K562 (cell line): Measurements from ENCODE around the gene SIGLEC5. TPM values are rescaled to one million over a fixed set of nuclear protein-coding genes. Genes with fewer than 3 reads are reported as not detected.

Experiments
- ATAC-seq: fragments of 200-7000 bp; cut with Tn5 transposase; 3 replicates; pipeline ENCODE4 v1.9.1; 2020; ENCODE audit warnings: moderate library complexity
- BruUV-seq: library from RNA; stranded (reverse); fragments of 400-500 nt; replicated peaks from 2 replicates; lab custom pipeline; 2021; lab: Mats Ljungman, UMichigan
- CTCF ChIA-PET: fragments of 300-600 bp; formaldehyde crosslinking; extraction: SDS; loops from one replicate; lab custom pipeline; 2021; ENCODE audit warnings: low intra/inter-chr PET ratio; lab: Yijun Ruan, JAX
- POLR2A ChIA-PET: fragments of 300-600, 350-650 bp; sonication (Branson Sonifier 250); formaldehyde crosslinking; extraction: SDS; loops from one replicate; lab custom pipeline; 2021; ENCODE audit warnings: antibody characterized with exemption, inconsistent platforms; lab: Yijun Ruan, JAX
- DNase-seq, 4 experiments: peaks; one replicate each; pipeline versions ENCODE4 v3.0.0 to v3.0.0-alpha.2; 2011 to 2018; ENCODE audit warnings: low spot score in 3 of 4, mixed read lengths in 3 of 4; ENCODE audit errors: extremely low read depth in 1 of 4
- FAIRE-seq: peaks from 2 replicates; lab custom pipeline; 2011; peaks lifted over from hg19 to GRCh38; lab: Jason Lieb, UNC
- H2AFZ ChIP-seq: 2 replicates; pipeline ENCODE4 v1.6.0; 2011; ENCODE audit warnings: low read depth, low read length, control low read depth, inconsistent platforms
- H3K27ac ChIP-seq: fragments of 200-600 bp; 3 replicates; pipeline ENCODE4 v1.8.0; 2011; ENCODE audit warnings: low read depth, mild to moderate bottlenecking, control low read depth, inconsistent platforms, low read length, moderate library complexity, mixed read lengths; ENCODE audit errors: extremely low read depth
- H3K27me3 ChIP-seq, 2 experiments: fragments of 300-600 bp in 1 of 2; 2 replicates in 1 of 2; 3 replicates in 1 of 2; pipeline versions ENCODE4 v1.6.0 to v1.8.0; 2011; ENCODE audit warnings: inconsistent platforms in 2 of 2, low read length in 2 of 2, mild to moderate bottlenecking in 1 of 2, mixed read lengths in 1 of 2, moderate library complexity in 1 of 2; ENCODE audit not compliant: control insufficient read depth in 2 of 2, insufficient read depth in 2 of 2
- H3K36me3 ChIP-seq: fragments of 300-600 bp; 3 replicates; pipeline ENCODE4 v1.8.0; 2011; ENCODE audit warnings: mild to moderate bottlenecking, low read length, inconsistent platforms; ENCODE audit not compliant: control insufficient read depth, insufficient read depth
- H3K4me1 ChIP-seq, 2 experiments: fragments of 200-600 bp in 1 of 2; replicated peaks in 1 of 2; 2 replicates in 1 of 2; 3 replicates in 1 of 2; pipeline versions ENCODE4 v1.5.1 to v1.8.0; 2011; ENCODE audit warnings: inconsistent platforms in 2 of 2, low read length in 2 of 2, mild to moderate bottlenecking in 1 of 2, mixed read lengths in 1 of 2, moderate library complexity in 1 of 2; ENCODE audit not compliant: control insufficient read depth in 2 of 2, insufficient read depth in 2 of 2
- H3K4me2 ChIP-seq: 2 replicates; pipeline ENCODE4 v1.6.1; 2011; ENCODE audit warnings: low read length, control low read depth, inconsistent platforms, mixed read lengths; ENCODE audit not compliant: insufficient read depth
- H3K4me3 ChIP-seq: fragments of 200-600 bp; sonication (generic), shearing (Covaris generic); 2 replicates; pipeline ENCODE4 v1.5.1; 2016; ENCODE audit warnings: control low read depth, inconsistent platforms
- H3K79me2 ChIP-seq: fragments of 200-600 bp; 3 replicates; pipeline ENCODE4 v1.8.0; 2011; ENCODE audit warnings: low read length, inconsistent platforms; ENCODE audit not compliant: control insufficient read depth, insufficient read depth
- H3K9ac ChIP-seq, 2 experiments: 2 replicates each; pipeline versions ENCODE4 v1.6.0 to v1.6.1; 2011; ENCODE audit warnings: low read depth in 2 of 2, low read length in 2 of 2, control low read depth in 1 of 2, inconsistent platforms in 1 of 2, mild to moderate bottlenecking in 1 of 2, mixed read lengths in 1 of 2; ENCODE audit not compliant: insufficient read depth in 1 of 2
- H3K9me1 ChIP-seq: one replicate; pipeline ENCODE4 v1.6.0; 2011; ENCODE audit warnings: inconsistent platforms, mild to moderate bottlenecking, low read length, moderate library complexity; ENCODE audit not compliant: control insufficient read depth, insufficient read depth
- H3K9me3 ChIP-seq: replicated peaks from 2 replicates; pipeline ENCODE4 v1.5.1; 2011; ENCODE audit warnings: low read depth, low read length, inconsistent platforms; ENCODE audit not compliant: control insufficient read depth, insufficient read depth
- H4K20me1 ChIP-seq: replicated peaks from 2 replicates; pipeline ENCODE4 v1.6.1; 2011; ENCODE audit warnings: low read length, inconsistent platforms, mixed read lengths; ENCODE audit not compliant: control insufficient read depth, insufficient read depth
- BCOR ChIP-seq: fragments of 450-650 bp; IDR thresholded peaks from 2 replicates; pipeline ENCODE4 v1.6.1; 2016
- ZC3H4 ChIP-seq: sonication (generic); formaldehyde crosslinking; IDR thresholded peaks from 2 replicates; pipeline ENCODE4 v1.9.0; 2021; ENCODE audit warnings: missing genetic modification reagents, borderline replicate concordance
- ZFP36 ChIP-seq: fragments of 150-350 bp; IDR thresholded peaks from 2 replicates; pipeline ENCODE4 v1.6.1; 2018; ENCODE audit warnings: low read length, low read depth; ENCODE audit not compliant: partially characterized antibody
- ZNF780A ChIP-seq: fragments of 250-450 bp; sonication (Bioruptor Pico); IDR thresholded peaks from 2 replicates; pipeline ENCODE4 v1.5.0; 2021; ENCODE audit warnings: mild to moderate bottlenecking
- WGBS: fragments of 100-300 bp; shearing (Covaris generic); methylation state at CpG from one replicate; pipeline ENCODE4 v1.1.6; 2016; ENCODE audit warnings: low coverage, mixed read lengths; ENCODE audit not compliant: insufficient coverage; ENCODE audit errors: missing lambda C conversion rate; 5-methylcytosine and 5-hydroxymethylcytosine counted together
- in situ Hi-C: fragments of 300-500 bp; cut with MboI; formaldehyde crosslinking; loops from 4 replicates; pipeline ENCODE4 v1.15.0; 2018; ENCODE audit warnings: inconsistent platforms, mixed read lengths
- intact Hi-C: fragments of 100-400 bp; cut with micrococcal nuclease; formaldehyde crosslinking; loops from 2 replicates; pipeline ENCODE4 v1.14.2; 2022
- polyA plus RNA-seq, 8 experiments: library from polyadenylated mRNA; depleted of rRNA in 4 of 8; stranded (reverse) in 5 of 8; unstranded in 3 of 8; fragments of >200 nt; fragmentation: Nextera tagmentation in 2 of 8; fragmentation: Illumina TruSeq in 1 of 8; extraction: Ambion mirVana in 2 of 8; extraction: Trizol in 1 of 8; gene quantifications; 2 replicates each; pipeline versions ENCODE4 v1.2.1 to v1.2.3, GENCODE V29; 2011 to 2014; ENCODE audit warnings: inconsistent platforms in 1 of 8, missing spikeins in 1 of 8
- total RNA-seq, 7 experiments: library from RNA; depleted of rRNA in 6 of 7; stranded (reverse); fragments of >200 nt in 6 of 7; fragmentation: Illumina TruSeq in 2 of 7; extraction: Trizol in 2 of 7; gene quantifications; 2 replicates each; pipeline versions ENCODE4 v1.2.1 to v1.2.3, GENCODE V29; 2011 to 2021; ENCODE audit warnings: low replicate concordance in 1 of 7

Gene SIGLEC5
- total and polyA plus RNA-seq, 9 of the 15 experiments (the other 6 are each of a cell fraction or from before 2014, with no cell fraction given): 0.14 TPM; not detected in 8

DNA sequence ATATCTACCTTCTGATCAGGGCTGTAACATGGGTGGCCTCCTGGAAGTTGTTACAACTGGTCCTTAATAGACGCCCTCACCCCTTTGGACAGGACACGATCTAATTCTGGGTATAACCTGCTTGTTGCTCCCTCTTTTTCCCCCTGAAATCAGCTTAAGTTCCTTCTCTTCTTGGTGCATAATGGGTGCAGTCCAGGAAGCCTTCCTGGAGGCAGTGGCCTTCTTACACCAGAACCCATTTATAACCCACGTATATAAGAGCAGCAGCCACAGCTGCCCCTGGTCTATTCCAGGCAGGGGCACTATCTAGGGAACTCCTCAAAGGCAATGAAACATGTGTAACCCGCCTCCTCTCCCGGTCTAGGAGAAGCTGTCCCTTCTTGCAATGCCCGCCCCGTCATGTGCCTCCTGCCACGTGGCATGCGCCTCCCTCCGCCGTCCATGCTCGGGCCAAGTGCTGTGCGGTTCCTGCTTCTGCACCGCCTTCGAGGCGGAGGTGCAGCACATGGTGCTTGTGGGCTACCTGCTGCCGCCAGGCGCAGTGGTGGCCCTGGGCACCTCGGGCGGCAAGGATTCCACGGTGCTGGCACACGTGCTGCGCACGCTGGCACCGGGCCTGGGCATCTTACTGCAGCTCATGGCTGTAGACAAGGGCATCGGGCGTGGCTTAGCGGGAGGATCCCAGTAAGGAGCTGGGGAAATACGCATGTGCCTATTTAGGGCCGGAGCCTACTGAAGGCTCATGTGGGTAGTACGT is 31.9 kb downstream of the SIGLEC5 start:
- Histone ChIP-seq H3K27me3 (no peaks in the 10 kb centered on the region), H3K4me1 (peaks cover 19 to 29% of the 10 kb centered on the region in 2 experiments), H3K79me2 (no peaks in the 10 kb centered on the region; the same call in 2 of the 3 replicates), H3K9me1 (no peaks in the 10 kb centered on the region), H3K4me2 (no peak overlapping the region), H4K20me1 (no peaks in the 10 kb centered on the region), H3K27ac (no peak overlapping the region), H3K36me3 (no peaks in the 10 kb centered on the region), H2AFZ (no peak overlapping the region), H3K9me3 (no peaks in the 10 kb centered on the region), H3K4me3 (no peak overlapping the region), H3K9ac (no peak overlapping the region)
- FAIRE-seq (no peak), DNase-seq (no peak), ATAC-seq (no peak)
- BruUV-seq: no TSS peak
- ChIA-PET CTCF (no interaction called here), POLR2A (no interaction called here)
- in situ Hi-C loops: no loop called here
- intact Hi-C loops: no loop called here
- 85% methylated on average over 28 of the region's 31 CpGs for WGBS
- TF ChIP-seq ZFP36 (peak; percentile 87), BCOR (peak; percentile 58), ZNF780A (no peak), ZC3H4 (CRISPR knock-in tag) (peak; percentile 74; the same call in 1 of the 2 replicates)
- TF ChIP-seq, all 486 proteins: peak for 3
